Kidney capillary endothelial cell (primary cell): ENCODE data around the gene RER1.

Experiments used
- DNase-seq: peaks from one replicate; pipeline ENCODE4 v3.0.0-alpha.2; 2018; ENCODE audit warnings: low spot score

The RER1 gene

GRCh38 chr1:2375923-2376260 lies 15.7 kb upstream of the RER1 start:
- no peak for DNase-seq

GRCh38 chr1:2376261-2376741 lies 15.3 kb upstream of the RER1 start:
- DNase-seq, result no peak

- DNase-seq, result no peak
Observed at GRCh38 chr1:2376931-2377672, 14.5 kb upstream of the RER1 start.

GRCh38 chr1:2377751-2378440 lies 13.7 kb upstream of the RER1 start:
- no peak for DNase-seq

- no peak for DNase-seq
Observed at GRCh38 chr1:2378441-2378851, 13.2 kb upstream of the RER1 start.

GRCh38 chr1:2378956-2379732 lies 12.5 kb upstream of the RER1 start:
- no peak for DNase-seq

GRCh38 chr1:2379733-2380404 lies 11.8 kb upstream of the RER1 start:
- DNase-seq, result no peak

- no peak for DNase-seq
Observed at GRCh38 chr1:2380816-2381591, 10.6 kb upstream of the RER1 start.

GRCh38 chr1:2381741-2382620 lies 9.7 kb upstream of the RER1 start:
- peak; percentile 80 for DNase-seq

- no peak for DNase-seq
Observed at GRCh38 chr1:2382621-2383361, 8.8 kb upstream of the RER1 start.

- DNase-seq, result no peak
Observed at GRCh38 chr1:2383576-2383975, 8.1 kb upstream of the RER1 start.

- no peak for DNase-seq
Observed at GRCh38 chr1:2384130-2384860, 7.3 kb upstream of the RER1 start.

GRCh38 chr1:2384941-2385481 lies 6.6 kb upstream of the RER1 start:
- no peak for DNase-seq

GRCh38 chr1:2385606-2386280 lies 5.9 kb upstream of the RER1 start:
- no peak for DNase-seq

GRCh38 chr1:2386636-2387611 lies 4.7 kb upstream of the RER1 start:
- DNase-seq, result no peak

GRCh38 chr1:2388004-2388913 lies 3.4 kb upstream of the RER1 start:
- no peak for DNase-seq
